Panc1 (cell line): ENCODE data around the gene CELF2. TPM values are rescaled to one million over a fixed set of nuclear protein-coding genes. Genes with fewer than 3 reads are reported as not detected.

ENCODE experiments used
- ATAC-seq: fragments of 200-7000 bp; cut with Tn5 transposase; 2 replicates; pipeline ENCODE4 v1.9.1; 2020; ENCODE audit warnings: mild to moderate bottlenecking, moderate library complexity
- BruUV-seq: library from RNA; stranded (reverse); fragments of 400-500 nt; replicated peaks from 2 replicates; lab custom pipeline; 2021; lab: Mats Ljungman, UMichigan
- CTCF ChIA-PET: fragments of 300-600 bp; sonication (Branson Sonifier 250); formaldehyde crosslinking; loops from one replicate; lab custom pipeline; 2022; ENCODE audit warnings: antibody characterized with exemption; lab: Charles Lee
- POLR2A ChIA-PET: fragments of 300-600 bp; sonication (Branson Sonifier 250); formaldehyde crosslinking; loops from one replicate; lab custom pipeline; 2022; ENCODE audit warnings: antibody characterized with exemption; lab: Charles Lee
- DNase-seq: peaks from one replicate; pipeline ENCODE4 v3.0.0-alpha.2; 2010; ENCODE audit warnings: low read depth, low spot score
- H3K27ac ChIP-seq: 2 replicates; pipeline ENCODE4 v1.5.1; 2011; ENCODE audit warnings: mild to moderate bottlenecking, low read length, inconsistent platforms
- H3K27me3 ChIP-seq: fragments of 200-500 bp; sonication (Bioruptor generic); 2 replicates; pipeline ENCODE4 v1.6.0; 2014; ENCODE audit warnings: low read length, inconsistent platforms; ENCODE audit not compliant: control insufficient read depth, insufficient read depth
- H3K36me3 ChIP-seq: fragments of 200-500 bp; sonication (Bioruptor generic); 2 replicates; pipeline ENCODE4 v1.5.1; 2014; ENCODE audit warnings: inconsistent platforms, mild to moderate bottlenecking, low read length, moderate library complexity; ENCODE audit not compliant: control insufficient read depth, insufficient read depth
- H3K4me1 ChIP-seq: 2 replicates; pipeline ENCODE4 v1.5.1; 2011; ENCODE audit warnings: inconsistent platforms, mild to moderate bottlenecking, low read length, moderate library complexity; ENCODE audit not compliant: control insufficient read depth, insufficient read depth
- H3K4me3 ChIP-seq, 2 experiments: 2 replicates each; pipeline ENCODE4 v1.5.1; 2011 to 2012; ENCODE audit warnings: low read depth in 2 of 2, low read length in 2 of 2, mild to moderate bottlenecking in 2 of 2, inconsistent platforms in 1 of 2, moderate library complexity in 1 of 2
- H3K9me3 ChIP-seq: fragments of 200-500 bp; sonication (Bioruptor generic); 2 replicates; pipeline ENCODE4 v1.5.1; 2014; ENCODE audit warnings: low read depth, mild to moderate bottlenecking, inconsistent platforms, low read length, moderate library complexity; ENCODE audit not compliant: control insufficient read depth, insufficient read depth
- CTCF ChIP-seq: fragments of 450-650 bp; IDR thresholded peaks from 2 replicates; pipeline ENCODE4 v1.5.1; 2017; ENCODE audit warnings: mild to moderate bottlenecking
- POLR2AphosphoS5 ChIP-seq: IDR thresholded peaks from 2 replicates; pipeline ENCODE4 v1.6.1; 2012; ENCODE audit warnings: mild to moderate bottlenecking, low read depth, low read length, moderate library complexity
- REST ChIP-seq, 2 experiments: IDR thresholded peaks; 2 replicates each; pipeline ENCODE4 v1.6.1; 2011 to 2012; ENCODE audit warnings: low read depth in 2 of 2, control low read depth in 1 of 2, low read length in 1 of 2, mild to moderate bottlenecking in 1 of 2, moderate library complexity in 1 of 2; ENCODE audit not compliant: insufficient read depth in 1 of 2
- SIN3A ChIP-seq: IDR thresholded peaks from 2 replicates; pipeline ENCODE4 v1.6.1; 2012; ENCODE audit warnings: low read depth, mild to moderate bottlenecking, low read length, moderate library complexity, borderline replicate concordance; ENCODE audit not compliant: insufficient read depth
- TCF7L2 ChIP-seq: IDR thresholded peaks from 2 replicates; pipeline ENCODE4 v1.6.1; 2011; ENCODE audit warnings: mild to moderate bottlenecking, low read depth, low read length, inconsistent platforms
- in situ Hi-C: cut with HindIII; loops from 2 replicates; pipeline ENCODE4 v1.10.0; 2016; ENCODE audit warnings: low sequenced_read_pairs, low pct_unique_long_range_greater_than_20kb
- intact Hi-C: fragments of 100-400 bp; cut with micrococcal nuclease; formaldehyde crosslinking; loops from one replicate; pipeline ENCODE4 v1.10.0; 2022; ENCODE audit not compliant: unreplicated experiment
- total RNA-seq: library from RNA; stranded (reverse); gene quantifications from one replicate; pipeline ENCODE4 v1.2.1, GENCODE V29; 2021; ENCODE audit not compliant: unreplicated experiment

CELF2 gene
- total RNA-seq, 1 experiment from 2014 or later, result 0.44 TPM

DNA sequence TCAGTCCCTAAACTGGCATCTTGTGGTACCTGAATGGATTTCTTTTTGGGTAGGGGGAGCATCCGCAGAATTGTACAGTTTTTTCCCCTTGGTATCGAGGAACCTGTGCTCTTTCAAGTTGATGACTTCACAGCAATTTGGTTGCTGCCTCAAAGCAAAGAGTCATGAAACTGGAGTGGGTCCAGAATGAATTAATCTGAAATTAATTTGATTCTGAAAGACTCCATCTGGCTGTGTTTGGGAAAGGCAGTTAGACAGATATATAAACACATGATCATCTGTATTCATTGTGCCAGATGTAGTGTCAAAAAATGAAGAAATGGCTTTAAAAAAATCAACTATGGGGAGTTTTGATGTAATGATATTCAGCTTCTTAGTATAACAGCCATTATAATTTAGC is 136.1 kb downstream of the CELF2 start:
- in situ Hi-C loops, result no loop called here
- ChIA-PET CTCF (no interaction called here), POLR2A (no interaction called here)
- DNase-seq (no peak), ATAC-seq (no peak)
- Histone ChIP-seq H3K27ac (no peak overlapping the region), H3K36me3 (no peaks in the 10 kb centered on the region), H3K4me3 (no peak overlapping the region), H3K4me1 (no peaks in the 10 kb centered on the region), H3K9me3 (no peaks in the 10 kb centered on the region), H3K27me3 (no peaks in the 10 kb centered on the region)
- intact Hi-C loops, result no loop called here
- TF ChIP-seq CTCF (no peak), TCF7L2 (no peak), REST (IDR thresholded peaks at IDR 0.05; ENCODE audit: insufficient read depth in 1 of 2, low read depth in 2 of 2, low read length in 1 of 2) (no peak), POLR2AphosphoS5 (no peak), SIN3A (no peak)
- no TSS peak for BruUV-seq

DNA sequence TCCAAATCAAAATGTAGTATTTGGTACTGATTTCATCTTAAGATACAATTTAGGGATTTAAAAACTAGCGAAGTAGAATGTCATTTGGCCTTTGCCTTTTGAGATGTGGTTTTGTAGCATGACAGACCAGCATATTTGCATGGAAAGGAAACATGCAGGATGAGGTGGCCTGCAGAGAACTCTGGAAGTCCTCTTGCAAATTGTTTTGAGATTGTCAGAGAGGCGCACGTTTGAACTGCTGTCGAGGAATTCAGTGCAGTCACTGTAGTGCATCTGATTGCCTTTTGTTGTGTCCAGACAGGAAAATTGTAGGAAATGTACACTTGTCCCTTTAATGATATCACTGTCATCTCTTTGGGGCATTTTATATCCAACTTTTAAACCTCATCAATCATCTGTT is 136.7 kb downstream of the CELF2 start:
- TF ChIP-seq TCF7L2, result no peak
- no peak for TF ChIP-seq SIN3A
- no peak for TF ChIP-seq REST (IDR thresholded peaks at IDR 0.05; ENCODE audit: insufficient read depth in 1 of 2, low read depth in 2 of 2, low read length in 1 of 2)
- H3K27me3 ChIP-seq, result no peaks in the 10 kb centered on the region
- intact Hi-C loops, result no loop called here
- H3K27ac ChIP-seq, result no peak overlapping the region
- ChIA-PET CTCF (no interaction called here), POLR2A (no interaction called here)
- DNase-seq (no peak), ATAC-seq (no peak)
- no peaks in the 10 kb centered on the region for H3K9me3 ChIP-seq
- no peak overlapping the region for H3K4me3 ChIP-seq
- no peaks in the 10 kb centered on the region for H3K36me3 ChIP-seq
- H3K4me1 ChIP-seq, result no peaks in the 10 kb centered on the region
- no TSS peak for BruUV-seq
- in situ Hi-C loops, result no loop called here
